ENCODE results near the gene PRDM16. TPM values are rescaled to one million over a fixed set of nuclear protein-coding genes. Genes with fewer than 3 reads are reported as not detected.

Gene PRDM16
- total RNA-seq, 1 experiment from 2014 or later, result 1.6 TPM

GRCh38 chr1:3249631-3250501, 180.9 kb downstream of the PRDM16 start:
- H3K27me3 Mint-ChIP-seq (ENCODE audit: low read depth), result peaks cover 20% of the 10 kb centered on the region
- H3K9me3 Mint-ChIP-seq, result no peaks in the 10 kb centered on the region
- TF ChIP-seq CTCF (IDR thresholded peaks at IDR 0.05), result no peak
- TF ChIP-seq HMGA2 (CRISPR knock-in tag; IDR thresholded peaks at IDR 0.05), result no peak
- no peak for TF ChIP-seq SP1 (CRISPR knock-in tag; conservative IDR thresholded peaks at IDR 0.05)
- no peak for TF ChIP-seq GTF2I (CRISPR knock-in tag; conservative IDR thresholded peaks at IDR 0.05)
- TF ChIP-seq PRDM15 (CRISPR knock-in tag; IDR thresholded peaks at IDR 0.05), result no peak
- no peak for TF ChIP-seq CDX4 (CRISPR knock-in tag; IDR thresholded peaks at IDR 0.05; ENCODE audit: borderline replicate concordance)
- no peak for TF ChIP-seq USF1 (CRISPR knock-in tag; IDR thresholded peaks at IDR 0.05)
- no peak for TF ChIP-seq USF2 (CRISPR knock-in tag; IDR thresholded peaks at IDR 0.05)
- TF ChIP-seq PREB (CRISPR knock-in tag; IDR thresholded peaks at IDR 0.05; ENCODE audit: borderline replicate concordance), result no peak
- TF ChIP-seq RORB (CRISPR knock-in tag; IDR thresholded peaks at IDR 0.05), result no peak
- no peak for TF ChIP-seq E2F1 (CRISPR knock-in tag; IDR thresholded peaks at IDR 0.05)
- TF ChIP-seq KAT7 (CRISPR knock-in tag; IDR thresholded peaks at IDR 0.05; ENCODE audit: borderline replicate concordance), result no peak
- no peak for TF ChIP-seq NR1H2 (CRISPR knock-in tag; IDR thresholded peaks at IDR 0.05)
- no peak for TF ChIP-seq ZNF232 (CRISPR knock-in tag; IDR thresholded peaks at IDR 0.05)
- no peak for TF ChIP-seq CBFB (CRISPR knock-in tag; IDR thresholded peaks at IDR 0.05; ENCODE audit: low read depth)
- no peak for TF ChIP-seq MAX (CRISPR knock-in tag; IDR thresholded peaks at IDR 0.05)
- no peak for TF ChIP-seq FOXK1 (CRISPR knock-in tag; IDR thresholded peaks at IDR 0.05)
- TF ChIP-seq TEAD1 (CRISPR knock-in tag; IDR thresholded peaks at IDR 0.05), result no peak
- no peak for TF ChIP-seq HMGXB4 (CRISPR knock-in tag; IDR thresholded peaks at IDR 0.05)
- ATAC-seq, result no peak
- ChIA-PET CTCF (interaction anchor here (0.6 to 0.8 kb wide), 3 partner anchors 64 to 115 kb away, joined by 3 to 5 read pairs (median 3); no protein-coding TSS in a partner anchor), POLR2A (interaction anchor here (0.6 kb wide), 1 partner anchor 28 kb away, joined by 4 read pairs; no protein-coding TSS in a partner anchor)
- H3K27ac Mint-ChIP-seq, result no peak overlapping the region
- H3K4me3 Mint-ChIP-seq, result no peak overlapping the region
- no peaks in the 10 kb centered on the region for H3K36me3 Mint-ChIP-seq
- peaks cover 15% of the 10 kb centered on the region for H3K4me1 Mint-ChIP-seq
- no peak for DNase-seq (ENCODE audit: low spot score)
